ENCODE results near the gene RFPL4A.
"Not testable (repeated sequence)": the region's sequence is repeated elsewhere in the genome, so short reads cannot be mapped to it uniquely, and the experiment has no call there.

Gene RFPL4A

GRCh38 chr19:55758797-55759196, at the start of gene RFPL4A:
Gene RFPL4A, plus strand, starts transcription at chr19:55759097. Its CDS starts 2,704 bp downstream, at chr19:55761801.
- DNase-seq (ENCODE audit: low read depth in 2 of 2), result not testable (repeated sequence)

- no peak for DNase-seq (ENCODE audit: low read depth in 2 of 2)
These were observed 47.2 kb upstream of the RFPL4A start for GRCh38 chr19:55711719-55712118.

- DNase-seq (ENCODE audit: low read depth in 2 of 2), result no peak
These were observed 45.9 kb upstream of the RFPL4A start for GRCh38 chr19:55712804-55713631.

GRCh38 chr19:55716531-55716930, 42.4 kb upstream of the RFPL4A start:
- DNase-seq (ENCODE audit: low read depth in 2 of 2), result no peak

GRCh38 chr19:55717251-55717650, 41.6 kb upstream of the RFPL4A start:
- DNase-seq (ENCODE audit: low read depth in 2 of 2), result no peak

GRCh38 chr19:55717879-55718711, 40.8 kb upstream of the RFPL4A start:
- DNase-seq (ENCODE audit: low read depth in 2 of 2), result not testable (repeated sequence)

- no peak for DNase-seq (ENCODE audit: low read depth in 2 of 2)
These were observed 38.6 kb upstream of the RFPL4A start for GRCh38 chr19:55720214-55720746.

GRCh38 chr19:55720801-55721200, 38.1 kb upstream of the RFPL4A start:
- DNase-seq (ENCODE audit: low read depth in 2 of 2), result no peak

- no peak for DNase-seq (ENCODE audit: low read depth in 2 of 2)
These were observed 35.4 kb upstream of the RFPL4A start for GRCh38 chr19:55723491-55723890.

GRCh38 chr19:55730378-55730777, 28.5 kb upstream of the RFPL4A start:
- DNase-seq (ENCODE audit: low read depth in 2 of 2), result not testable (repeated sequence)

- DNase-seq (ENCODE audit: low read depth in 2 of 2), result no peak
These were observed 20.6 kb upstream of the RFPL4A start, which contains the start of gene NLRP9 for GRCh38 chr19:55738302-55738701. Gene NLRP9, minus strand, starts transcription at chr19:55738402. Its CDS starts 28 bp downstream, at chr19:55738374.

GRCh38 chr19:55750715-55751114, 8.2 kb upstream of the RFPL4A start:
- no peak for DNase-seq (ENCODE audit: low read depth in 2 of 2)

GRCh38 chr19:55753401-55753800, 5.5 kb upstream of the RFPL4A start:
- DNase-seq (ENCODE audit: low read depth in 2 of 2), result no peak

- DNase-seq (ENCODE audit: low read depth in 2 of 2), result not testable (repeated sequence)
These were observed 2.1 kb upstream of the RFPL4A start for GRCh38 chr19:55756808-55757207.

GRCh38 chr19:55766466-55766865, 7.6 kb downstream of the RFPL4A start:
- no peak for DNase-seq (ENCODE audit: low read depth in 2 of 2)

GRCh38 chr19:55768818-55769217, 9.9 kb downstream of the RFPL4A start, which contains the start of gene RFPL4AL1:
Gene RFPL4AL1, plus strand, starts transcription at chr19:55769118. Its CDS starts 2,687 bp downstream, at chr19:55771805.
- not testable (repeated sequence) for DNase-seq (ENCODE audit: low read depth in 2 of 2)

- DNase-seq (ENCODE audit: low read depth in 2 of 2), result not testable (repeated sequence)
These were observed 10.7 kb downstream of the RFPL4A start for GRCh38 chr19:55769632-55770031.

GRCh38 chr19:55777528-55777927, 18.6 kb downstream of the RFPL4A start:
- DNase-seq (ENCODE audit: low read depth in 2 of 2), result peak in 1 of 2 donors; percentile 4

GRCh38 chr19:55778331-55778730, 19.4 kb downstream of the RFPL4A start:
- DNase-seq (ENCODE audit: low read depth in 2 of 2), result no peak

- no peak for DNase-seq (ENCODE audit: low read depth in 2 of 2)
These were observed 22.2 kb downstream of the RFPL4A start for GRCh38 chr19:55781112-55781511.

GRCh38 chr19:55795021-55795420, 36.1 kb downstream of the RFPL4A start:
- DNase-seq (ENCODE audit: low read depth in 2 of 2), result no peak

- DNase-seq (ENCODE audit: low read depth in 2 of 2), result no peak
These were observed 42.5 kb downstream of the RFPL4A start for GRCh38 chr19:55801416-55801815.
